Uterus (tissue), 4 donors: ENCODE data around the gene CCDC47. TPM values are rescaled to one million over a fixed set of nuclear protein-coding genes. Genes with fewer than 3 reads are reported as not detected.
"Not testable (repeated sequence)": the region's sequence is repeated elsewhere in the genome, so short reads cannot be mapped to it uniquely, and the experiment has no call there.

Experiments
- DNase-seq, 2 donors: peaks; one replicate each; pipeline ENCODE4 v3.0.0-alpha.2; 2019 to 2020
- H3K27ac ChIP-seq, 2 donors: fragments of 200-600 bp; sonication (generic); 1 replicate in 1 of 2; 2 replicates in 1 of 2; pipeline ENCODE4 v1.5.1; 2016 to 2018
- H3K27me3 ChIP-seq, 2 donors: fragments of 200-600 bp; sonication (generic); one replicate each; pipeline ENCODE4 v1.5.1; 2018 to 2019; ENCODE audit warnings: control low read depth in 1 of 2
- H3K36me3 ChIP-seq, 2 donors: fragments of 200-600 bp; sonication (generic); one replicate each; pipeline ENCODE4 v1.5.1; 2019; ENCODE audit warnings: control low read depth in 1 of 2
- H3K4me1 ChIP-seq, 2 donors: fragments of 200-600 bp; sonication (generic); one replicate each; pipeline ENCODE4 v1.5.1; 2018 to 2019; ENCODE audit warnings: control low read depth in 1 of 2
- H3K4me3 ChIP-seq, 2 donors: fragments of 200-600 bp; sonication (generic); 1 replicate in 1 of 2; 2 replicates in 1 of 2; pipeline ENCODE4 v1.5.1; 2018 to 2019; ENCODE audit warnings: mild to moderate bottlenecking in 1 of 2
- H3K9me3 ChIP-seq, 2 donors: fragments of 200-600 bp; sonication (generic); one replicate each; pipeline ENCODE4 v1.5.1; 2019; ENCODE audit warnings: control low read depth in 1 of 2
- POLR2A ChIP-seq, 2 donors: fragments of 450-650 bp; IDR thresholded peaks; one replicate each; pipeline ENCODE4 v1.6.1; 2016; ENCODE audit warnings: antibody characterized with exemption in 2 of 2, mild to moderate bottlenecking in 1 of 2, moderate library complexity in 1 of 2
- intact Hi-C: fragments of 100-400 bp; cut with DNase I; formaldehyde crosslinking; loops from one replicate; pipeline ENCODE4 v1.15.1; 2023; ENCODE audit warnings: low total_unique reads
- total RNA-seq, 4 donors: library from RNA; depleted of rRNA in 3 of 4; stranded (reverse); fragments of >200 nt in 3 of 4; gene quantifications; one replicate each; pipeline versions ENCODE4 v1.1.0 to v1.2.4, GENCODE V29; 2014 to 2023
- TF ChIP-seq, protein P1 (sequence below), 4 experiments: fragments of 200-600 bp in 2 of 4; fragments of 450-650 bp in 2 of 4; sonication (generic) in 2 of 4; IDR thresholded peaks; one replicate each; pipeline ENCODE4 v1.5.1; 2016 to 2019; ENCODE audit warnings: antibody characterized with exemption in 4 of 4, mild to moderate bottlenecking in 2 of 4, moderate library complexity in 1 of 4
- donor health status: DM: yes; HTN: yes; CAD: no.

CCDC47 gene
- total RNA-seq, 4 donors from 2014 or later, result 15.1 to 91.5 (median 49.3) TPM

DNA sequence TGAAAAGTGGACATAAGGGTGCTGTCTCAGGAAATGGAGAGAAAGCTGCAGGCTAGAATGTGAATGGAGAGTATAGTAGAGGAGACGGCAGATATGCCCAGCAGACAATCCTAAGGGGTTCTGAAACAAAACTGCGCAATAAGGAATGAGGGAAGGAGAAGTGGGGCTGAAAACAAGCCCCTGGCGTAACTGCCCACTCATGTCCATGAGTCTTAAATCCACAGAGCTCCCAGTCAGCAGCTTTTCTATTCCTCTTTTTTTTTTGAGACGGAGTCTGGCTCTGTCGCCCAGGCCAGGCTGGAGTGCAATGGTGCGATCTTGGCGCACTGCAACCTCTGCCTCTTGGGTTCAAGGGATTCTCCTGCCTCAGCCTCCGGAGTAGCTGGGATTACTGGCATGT, 37.7 kb downstream of the CCDC47 start:
- Histone ChIP-seq H3K27ac (no peak overlapping the region), H3K36me3 (no peaks in the 10 kb centered on the region), H3K9me3 (no peaks in the 10 kb centered on the region), H3K4me1 (peaks cover 0 to 4% of the 10 kb centered on the region in 2 donors), H3K27me3 (no peaks in the 10 kb centered on the region), H3K4me3 (no peak overlapping the region)
- intact Hi-C loops, result no loop called here
- no peak for DNase-seq
- no peak for TF ChIP-seq POLR2A (IDR thresholded peaks at IDR 0.05)
- TF ChIP-seq, protein P1, sequence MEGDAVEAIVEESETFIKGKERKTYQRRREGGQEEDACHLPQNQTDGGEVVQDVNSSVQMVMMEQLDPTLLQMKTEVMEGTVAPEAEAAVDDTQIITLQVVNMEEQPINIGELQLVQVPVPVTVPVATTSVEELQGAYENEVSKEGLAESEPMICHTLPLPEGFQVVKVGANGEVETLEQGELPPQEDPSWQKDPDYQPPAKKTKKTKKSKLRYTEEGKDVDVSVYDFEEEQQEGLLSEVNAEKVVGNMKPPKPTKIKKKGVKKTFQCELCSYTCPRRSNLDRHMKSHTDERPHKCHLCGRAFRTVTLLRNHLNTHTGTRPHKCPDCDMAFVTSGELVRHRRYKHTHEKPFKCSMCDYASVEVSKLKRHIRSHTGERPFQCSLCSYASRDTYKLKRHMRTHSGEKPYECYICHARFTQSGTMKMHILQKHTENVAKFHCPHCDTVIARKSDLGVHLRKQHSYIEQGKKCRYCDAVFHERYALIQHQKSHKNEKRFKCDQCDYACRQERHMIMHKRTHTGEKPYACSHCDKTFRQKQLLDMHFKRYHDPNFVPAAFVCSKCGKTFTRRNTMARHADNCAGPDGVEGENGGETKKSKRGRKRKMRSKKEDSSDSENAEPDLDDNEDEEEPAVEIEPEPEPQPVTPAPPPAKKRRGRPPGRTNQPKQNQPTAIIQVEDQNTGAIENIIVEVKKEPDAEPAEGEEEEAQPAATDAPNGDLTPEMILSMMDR (IDR thresholded peaks at IDR 0.05), result no peak

DNA sequence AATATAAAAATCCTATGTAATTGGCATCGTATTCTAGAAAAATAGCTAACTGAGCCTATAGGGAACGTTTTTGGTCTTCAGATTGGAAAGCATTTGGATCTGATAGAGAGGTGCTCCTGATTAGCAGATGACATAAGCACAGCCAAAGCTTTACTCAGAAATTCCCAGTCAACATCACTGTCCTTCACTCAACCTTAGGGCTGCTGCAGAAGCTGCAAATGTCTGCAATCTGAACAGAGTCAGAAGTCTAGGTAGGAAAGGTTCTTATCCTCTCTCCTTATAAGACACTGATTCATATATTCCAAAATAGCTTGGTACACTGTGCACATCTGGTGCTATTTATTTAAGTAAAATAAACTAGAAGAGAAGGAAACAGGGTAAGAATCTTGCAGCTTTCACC, 51.0 kb downstream of the CCDC47 start:
- Histone ChIP-seq H3K27ac (no peak overlapping the region), H3K27me3 (no peaks in the 10 kb centered on the region), H3K4me1 (no peaks in the 10 kb centered on the region), H3K4me3 (no peak overlapping the region), H3K36me3 (no peaks in the 10 kb centered on the region), H3K9me3 (no peaks in the 10 kb centered on the region)
- no peak for DNase-seq
- TF ChIP-seq, protein P1 (IDR thresholded peaks at IDR 0.05), result no peak
- TF ChIP-seq POLR2A (IDR thresholded peaks at IDR 0.05), result no peak
- intact Hi-C loops, result no loop called here

DNA sequence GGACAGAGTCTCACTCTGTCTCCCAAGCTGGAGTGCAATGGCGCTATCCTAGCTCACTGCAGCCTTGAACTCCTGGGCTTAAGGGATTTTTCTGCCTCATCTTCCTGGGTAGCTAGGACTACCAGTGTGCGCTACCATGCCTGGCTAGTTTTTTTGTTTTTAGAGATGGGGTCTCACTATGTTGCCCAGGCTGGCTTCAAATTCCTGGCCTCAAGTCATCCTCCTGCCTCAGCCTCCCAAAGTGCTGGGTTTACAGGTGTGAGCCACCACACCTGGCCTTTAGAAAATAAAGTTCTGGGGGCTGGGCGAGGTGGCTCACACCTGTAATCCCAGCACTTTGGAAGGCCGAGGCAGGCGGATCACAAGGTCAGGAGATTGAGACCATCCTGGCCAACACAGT, 53.2 kb downstream of the CCDC47 start:
- H3K27me3 ChIP-seq, H3K36me3 ChIP-seq, H3K27ac ChIP-seq, DNase-seq, H3K4me1 ChIP-seq, H3K4me3 ChIP-seq, intact Hi-C loops, H3K9me3 ChIP-seq: not testable (repeated sequence)

DNA sequence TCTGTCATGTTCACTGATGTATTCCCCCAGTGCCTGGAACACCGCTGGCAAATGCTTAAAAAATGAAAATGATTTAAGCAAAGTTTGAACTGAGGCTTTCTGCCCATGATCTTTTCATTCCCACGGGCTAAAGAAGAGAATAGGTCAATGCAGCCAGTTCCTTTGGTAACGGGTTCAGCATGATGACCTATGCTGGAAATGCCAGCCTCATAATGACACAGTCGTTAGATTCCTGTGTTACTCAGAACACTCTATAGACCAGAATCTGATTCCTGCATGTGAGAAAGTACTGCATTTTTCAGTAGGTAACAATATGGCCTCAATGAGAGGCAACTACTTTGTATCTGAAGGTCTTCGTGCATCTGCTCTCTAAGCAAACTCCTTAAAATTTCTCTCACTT, 54.4 kb downstream of the CCDC47 start:
- no peak for TF ChIP-seq POLR2A (IDR thresholded peaks at IDR 0.05)
- TF ChIP-seq, protein P1 (IDR thresholded peaks at IDR 0.05), result no peak
- Histone ChIP-seq H3K36me3 (no peaks in the 10 kb centered on the region), H3K4me1 (no peaks in the 10 kb centered on the region), H3K27ac (no peak overlapping the region), H3K4me3 (no peak overlapping the region), H3K27me3 (no peaks in the 10 kb centered on the region), H3K9me3 (no peaks in the 10 kb centered on the region)
- intact Hi-C loops, result no loop called here
- no peak for DNase-seq

DNA sequence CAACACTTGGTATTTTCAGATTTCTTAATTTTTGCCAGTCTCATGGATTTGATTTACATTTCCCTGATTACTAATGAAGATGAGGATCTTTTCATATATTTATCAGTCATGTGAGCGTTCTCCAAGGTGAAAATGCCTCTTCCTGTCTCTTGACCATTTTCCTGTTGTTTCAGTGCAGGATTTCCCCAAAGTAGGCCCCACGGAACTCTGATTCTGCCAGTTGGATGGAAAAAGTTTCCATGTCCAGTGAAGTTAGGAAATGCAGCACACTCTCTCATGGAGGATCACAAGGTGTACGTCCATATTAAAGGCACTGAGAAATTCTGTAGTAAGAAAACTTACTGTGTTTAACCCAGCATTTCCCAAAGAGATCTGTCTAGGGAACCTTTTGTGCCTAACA, 57.0 kb downstream of the CCDC47 start:
- no peak overlapping the region for H3K27ac ChIP-seq
- no peak for TF ChIP-seq POLR2A (IDR thresholded peaks at IDR 0.05)
- TF ChIP-seq, protein P1 (IDR thresholded peaks at IDR 0.05), result no peak
- H3K4me3 ChIP-seq, result no peak overlapping the region
- intact Hi-C loops, result no loop called here
- H3K4me1 ChIP-seq, result no peaks in the 10 kb centered on the region
- H3K9me3 ChIP-seq, result no peaks in the 10 kb centered on the region
- H3K36me3 ChIP-seq, result no peaks in the 10 kb centered on the region
- H3K27me3 ChIP-seq, result no peaks in the 10 kb centered on the region
- DNase-seq, result no peak
